ENCODE data around the gene RBM20.
"Not testable (repeated sequence)": the region's sequence is repeated elsewhere in the genome, so short reads cannot be mapped to it uniquely, and the experiment has no call there.

RBM20 gene

DNA sequence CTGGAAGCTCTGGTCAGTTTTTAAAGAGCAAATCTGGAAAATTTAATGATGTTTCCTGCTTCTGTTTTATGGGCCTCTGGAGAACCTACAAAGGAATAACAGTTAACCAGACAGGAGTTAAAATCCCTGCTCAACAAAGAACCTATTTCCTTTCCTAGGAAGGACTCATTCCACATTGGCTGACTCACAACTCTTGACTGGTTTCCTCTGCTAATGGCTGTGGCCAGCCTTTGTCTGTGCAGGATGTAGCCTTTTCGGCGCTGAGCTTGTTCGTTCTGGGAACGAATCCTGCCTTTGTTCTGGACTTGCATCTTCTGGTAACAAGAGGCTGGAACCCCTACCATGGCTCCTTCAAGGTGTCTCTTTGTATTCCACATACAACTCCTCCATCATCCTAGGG, 114.8 kb downstream of the RBM20 start:
- no peak overlapping the region for H3K27ac ChIP-seq
- no peaks in the 10 kb centered on the region for H3K27me3 ChIP-seq
- H3K4me1 ChIP-seq = no peaks in the 10 kb centered on the region
- H3K9me3 ChIP-seq = no peaks in the 10 kb centered on the region
- H3K9ac ChIP-seq = no peak overlapping the region
- no peak overlapping the region for H3K4me2 ChIP-seq
- H3K36me3 ChIP-seq = no peaks in the 10 kb centered on the region
- no peak for TF ChIP-seq Cebpa-rat (IDR thresholded peaks at IDR 0.05)
- no peak overlapping the region for H3K4me3 ChIP-seq
- H4K20me1 ChIP-seq = no peaks in the 10 kb centered on the region

DNA sequence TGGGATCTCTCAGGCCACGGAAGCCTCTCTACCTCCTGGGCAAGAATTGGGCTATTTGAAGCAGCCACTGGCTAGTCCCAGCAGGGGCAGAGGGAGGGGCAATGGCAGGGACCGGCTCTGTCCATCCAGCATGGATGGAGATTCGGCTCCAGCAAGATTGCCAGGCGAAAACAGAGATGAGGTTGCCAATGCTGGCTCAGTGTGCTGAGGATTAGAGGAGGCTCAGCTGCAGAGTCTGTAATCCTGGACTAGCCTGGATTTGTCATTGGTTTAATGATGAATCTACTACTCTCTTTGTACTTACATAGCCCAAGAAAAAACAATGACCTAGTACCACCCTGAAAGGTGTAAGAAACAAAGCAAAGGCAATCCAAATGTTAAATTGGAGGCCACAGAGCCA, 115.4 kb downstream of the RBM20 start:
- Histone ChIP-seq H3K9ac (no peak overlapping the region), H3K4me3 (no peak overlapping the region), H4K20me1 (no peaks in the 10 kb centered on the region), H3K27ac (no peak overlapping the region), H3K9me3 (no peaks in the 10 kb centered on the region), H3K4me1 (no peaks in the 10 kb centered on the region), H3K27me3 (no peaks in the 10 kb centered on the region), H3K36me3 (no peaks in the 10 kb centered on the region), H3K4me2 (no peak overlapping the region)
- no peak for TF ChIP-seq Cebpa-rat (IDR thresholded peaks at IDR 0.05)

GRCh38 chr10:110762109-110762848, 118.1 kb downstream of the RBM20 start:
- Histone ChIP-seq H4K20me1 (no peaks in the 10 kb centered on the region), H3K36me3 (no peaks in the 10 kb centered on the region), H3K27ac (no peak overlapping the region), H3K9ac (no peak overlapping the region), H3K9me3 (no peaks in the 10 kb centered on the region), H3K4me3 (no peak overlapping the region), H3K4me2 (no peak overlapping the region), H3K4me1 (no peaks in the 10 kb centered on the region), H3K27me3 (no peaks in the 10 kb centered on the region)
- no peak for TF ChIP-seq Cebpa-rat (IDR thresholded peaks at IDR 0.05)

GRCh38 chr10:110762849-110763211, 118.7 kb downstream of the RBM20 start:
- no peak overlapping the region for H3K27ac ChIP-seq
- no peaks in the 10 kb centered on the region for H3K4me1 ChIP-seq
- no peaks in the 10 kb centered on the region for H4K20me1 ChIP-seq
- H3K36me3 ChIP-seq = no peaks in the 10 kb centered on the region
- no peaks in the 10 kb centered on the region for H3K27me3 ChIP-seq
- H3K4me2 ChIP-seq = no peak overlapping the region
- TF ChIP-seq Cebpa-rat (IDR thresholded peaks at IDR 0.05) = no peak
- H3K9ac ChIP-seq = no peak overlapping the region
- no peak overlapping the region for H3K4me3 ChIP-seq
- no peaks in the 10 kb centered on the region for H3K9me3 ChIP-seq

DNA sequence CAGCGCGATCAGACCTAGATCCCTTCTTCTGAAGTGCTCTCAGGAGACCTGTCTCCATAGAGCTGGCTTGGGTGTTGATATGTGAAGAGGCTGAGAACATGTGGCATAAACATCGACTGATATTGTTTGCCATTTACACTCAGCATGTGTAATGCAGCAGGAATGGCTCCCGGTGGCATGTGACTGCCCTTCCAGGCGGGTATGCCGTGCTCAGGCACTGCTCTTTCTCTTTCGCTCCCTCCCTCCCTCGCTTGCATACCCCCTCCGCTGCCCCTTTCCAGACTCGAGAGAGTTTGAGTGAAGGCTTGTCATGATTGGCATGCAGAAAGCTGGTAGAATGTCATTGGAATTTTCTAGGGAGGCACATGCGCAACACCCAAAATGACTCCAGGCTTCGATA, 120.2 kb downstream of the RBM20 start:
- TF ChIP-seq Cebpa-rat (IDR thresholded peaks at IDR 0.05) = no peak

DNA sequence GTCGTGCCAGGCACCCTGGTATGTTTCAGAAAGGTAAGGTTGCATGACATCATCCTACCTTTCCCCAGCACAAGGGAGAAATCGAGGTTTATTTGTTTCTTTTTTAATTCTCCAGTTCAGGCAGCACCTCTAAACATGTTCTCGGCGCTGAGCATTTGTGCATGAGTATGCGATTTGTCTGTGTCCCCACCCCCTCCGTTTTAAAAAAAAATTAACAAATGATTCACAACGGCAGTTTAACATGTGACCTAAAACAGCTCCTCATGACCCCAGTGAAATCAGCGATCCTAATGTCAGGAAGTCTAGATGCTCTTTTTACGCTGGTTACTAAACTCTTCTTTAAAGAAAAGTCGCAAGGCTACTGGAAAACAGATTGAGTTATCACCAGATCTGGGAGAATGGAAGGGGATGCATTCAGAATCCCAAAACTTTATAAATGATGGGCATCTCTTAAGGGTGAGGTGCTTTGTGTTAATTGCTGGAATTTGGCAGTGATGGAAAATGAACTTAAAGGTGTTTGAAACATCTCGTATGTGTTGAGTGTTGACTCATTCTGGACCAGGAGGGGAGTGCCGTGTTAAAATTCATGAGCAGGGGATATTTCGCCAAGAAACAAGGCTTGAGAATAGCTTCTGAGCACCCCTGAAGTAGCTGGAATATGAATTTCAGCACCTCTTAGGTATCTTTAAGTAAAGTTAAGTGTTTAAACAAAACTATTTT, 120.8 kb downstream of the RBM20 start:
- Histone ChIP-seq H3K4me2 (no peak overlapping the region), H4K20me1 (no peaks in the 10 kb centered on the region), H3K27ac (no peak overlapping the region), H3K36me3 (no peaks in the 10 kb centered on the region), H3K27me3 (no peaks in the 10 kb centered on the region), H3K4me3 (no peak overlapping the region), H3K9ac (no peak overlapping the region), H3K9me3 (no peaks in the 10 kb centered on the region), H3K4me1 (no peaks in the 10 kb centered on the region)
- TF ChIP-seq Cebpa-rat (IDR thresholded peaks at IDR 0.05) = no peak

More for the DNA sequence above, 120.2 kb downstream of the RBM20 start:
- Histone ChIP-seq H3K4me2 (no peak overlapping the region), H3K9me3 (no peaks in the 10 kb centered on the region), H4K20me1 (no peaks in the 10 kb centered on the region), H3K27ac (no peak overlapping the region), H3K4me3 (no peak overlapping the region), H3K36me3 (no peaks in the 10 kb centered on the region), H3K4me1 (no peaks in the 10 kb centered on the region), H3K9ac (no peak overlapping the region), H3K27me3 (no peaks in the 10 kb centered on the region)

DNA sequence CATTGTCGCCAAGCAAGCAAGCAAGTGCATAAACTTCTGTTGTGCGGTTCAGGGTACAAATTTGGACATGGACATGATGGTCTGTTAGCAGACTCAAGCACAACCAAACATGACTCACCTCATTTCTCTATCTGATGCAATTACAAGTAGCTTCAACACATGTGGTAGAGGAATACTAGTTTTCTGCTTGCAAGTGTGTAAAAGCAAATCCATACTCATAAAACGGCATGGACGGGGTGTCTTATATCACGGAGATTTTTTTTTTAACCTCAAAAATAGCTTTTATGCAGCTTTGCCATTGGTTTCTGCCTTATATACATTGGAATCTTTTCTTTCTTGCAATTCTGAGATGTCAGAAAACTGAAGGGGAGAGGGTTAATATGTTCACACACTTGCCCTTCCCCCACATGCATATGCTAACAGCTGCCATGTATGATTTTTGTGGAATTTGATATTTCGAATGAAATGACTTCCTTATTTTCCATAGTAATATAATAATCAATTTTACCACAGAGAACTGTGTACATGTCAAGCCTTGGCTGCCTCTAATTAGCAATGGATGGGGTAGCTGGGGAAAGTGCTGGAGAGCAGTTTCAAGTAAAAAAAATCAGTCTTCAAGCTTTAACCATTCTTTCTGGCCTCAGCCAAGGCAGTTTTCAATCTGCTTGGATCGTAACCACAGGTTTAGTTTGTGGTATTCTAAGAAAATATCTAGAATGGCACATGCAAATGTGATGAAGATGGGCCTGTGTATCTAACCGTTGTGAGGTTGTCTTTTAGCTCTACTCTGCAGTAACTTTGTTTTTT, 121.6 kb downstream of the RBM20 start:
- H3K9me3 ChIP-seq = no peaks in the 10 kb centered on the region
- no peaks in the 10 kb centered on the region for H3K36me3 ChIP-seq
- no peaks in the 10 kb centered on the region for H4K20me1 ChIP-seq
- H3K27me3 ChIP-seq = no peaks in the 10 kb centered on the region
- no peak for TF ChIP-seq Cebpa-rat (IDR thresholded peaks at IDR 0.05)
- H3K9ac ChIP-seq = no peak overlapping the region
- H3K4me2 ChIP-seq = no peak overlapping the region
- no peaks in the 10 kb centered on the region for H3K4me1 ChIP-seq
- no peak overlapping the region for H3K4me3 ChIP-seq
- no peak overlapping the region for H3K27ac ChIP-seq

- H4K20me1 ChIP-seq, H3K27ac ChIP-seq, H3K27me3 ChIP-seq, H3K4me1 ChIP-seq, H3K9me3 ChIP-seq, H3K9ac ChIP-seq, H3K4me2 ChIP-seq, H3K4me3 ChIP-seq, H3K36me3 ChIP-seq: not testable (repeated sequence)
These were observed 123.5 kb downstream of the RBM20 start for GRCh38 chr10:110767601-110768000.

DNA sequence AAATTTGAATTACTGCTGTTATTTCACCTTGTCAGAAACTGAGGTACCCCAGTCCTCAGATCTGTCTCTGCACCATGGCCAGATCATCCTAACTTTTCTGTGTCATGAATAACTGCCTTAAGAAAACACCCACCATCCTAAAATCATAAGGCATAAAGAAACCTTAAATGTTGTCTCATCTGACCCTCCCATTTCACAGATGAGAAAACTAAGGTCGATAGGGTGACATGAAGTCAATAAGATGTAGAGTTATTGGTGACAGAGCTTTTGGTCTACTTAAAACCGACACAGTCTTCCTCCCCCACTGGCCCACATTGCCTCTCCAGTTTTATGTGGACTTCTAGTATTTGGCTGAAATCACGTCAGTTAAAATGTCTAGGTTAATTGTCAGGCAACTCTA, 126.1 kb downstream of the RBM20 start:
- Histone ChIP-seq H3K36me3 (no peaks in the 10 kb centered on the region), H4K20me1 (no peaks in the 10 kb centered on the region), H3K27me3 (no peaks in the 10 kb centered on the region), H3K9ac (no peak overlapping the region), H3K27ac (no peak overlapping the region), H3K4me1 (no peaks in the 10 kb centered on the region), H3K9me3 (no peaks in the 10 kb centered on the region), H3K4me2 (no peak overlapping the region), H3K4me3 (no peak overlapping the region)
- no peak for TF ChIP-seq Cebpa-rat (IDR thresholded peaks at IDR 0.05)

DNA sequence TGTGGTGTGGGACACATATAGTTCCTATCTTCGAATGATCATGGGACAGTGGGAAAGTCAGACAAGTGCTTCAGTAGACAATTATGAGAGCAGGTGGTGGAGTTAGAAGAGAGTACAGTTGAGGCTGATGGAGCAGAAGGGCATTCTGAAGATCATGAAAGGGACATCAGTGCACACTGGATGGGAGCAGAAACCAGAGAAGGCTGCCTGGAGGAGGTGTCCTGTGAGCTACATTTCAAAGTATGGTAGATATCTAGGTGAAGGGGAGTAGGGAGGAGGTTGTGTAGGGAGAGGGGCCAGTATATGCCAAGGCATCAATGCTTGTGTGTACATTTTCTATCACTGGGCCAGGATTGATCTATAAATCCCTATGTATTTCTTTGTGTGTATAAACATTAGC, 127.3 kb downstream of the RBM20 start:
- Histone ChIP-seq H3K4me3 (no peak overlapping the region), H3K36me3 (no peaks in the 10 kb centered on the region), H3K4me2 (no peak overlapping the region), H3K27ac (no peak overlapping the region), H4K20me1 (no peaks in the 10 kb centered on the region), H3K9me3 (no peaks in the 10 kb centered on the region), H3K9ac (no peak overlapping the region), H3K27me3 (no peaks in the 10 kb centered on the region), H3K4me1 (no peaks in the 10 kb centered on the region)
- TF ChIP-seq Cebpa-rat (IDR thresholded peaks at IDR 0.05) = no peak
